HepG2 (cell line): ENCODE results near the gene ARHGAP33. TPM values are rescaled to one million over a fixed set of nuclear protein-coding genes. Genes with fewer than 3 reads are reported as not detected.

Source experiments
- AKAP8 ChIP-seq: sonication (generic); formaldehyde crosslinking; IDR thresholded peaks from 2 replicates; pipeline ENCODE4 v1.5.1; 2020; ENCODE audit warnings: mild to moderate bottlenecking, missing genetic modification reagents
- ARHGAP35 ChIP-seq: sonication (generic); formaldehyde crosslinking; IDR thresholded peaks from 2 replicates; pipeline ENCODE4 v1.9.0; 2022; ENCODE audit warnings: mild to moderate bottlenecking, inconsistent platforms, moderate library complexity, missing genetic modification reagents, borderline replicate concordance
- CHD4 ChIP-seq: fragments of 200-600 bp; sonication (generic); IDR thresholded peaks from 2 replicates; pipeline ENCODE4 v1.7.0; 2017; ENCODE audit warnings: mild to moderate bottlenecking, low read length, borderline replicate concordance
- GABPB1 ChIP-seq: IDR thresholded peaks from 2 replicates; pipeline ENCODE4 v1.6.1; 2016; ENCODE audit warnings: mild to moderate bottlenecking, missing genetic modification reagents, moderate library complexity, missing compliant biosample characterization
- MIXL1 ChIP-seq: IDR thresholded peaks from 2 replicates; pipeline ENCODE4 v1.6.1; 2016
- NCOR1 ChIP-seq: fragments of 200-600 bp; sonication (generic); IDR thresholded peaks from 2 replicates; pipeline ENCODE4 v1.7.0; 2017; ENCODE audit warnings: antibody characterized with exemption, low read length, borderline replicate concordance
- POLR2G ChIP-seq: fragments of 200-400 bp; formaldehyde crosslinking; IDR thresholded peaks from 2 replicates; pipeline ENCODE4 v1.6.1; 2018; ENCODE audit warnings: mild to moderate bottlenecking, low read depth, low read length, moderate library complexity
- SALL1 ChIP-seq: sonication (generic); formaldehyde crosslinking; IDR thresholded peaks from 2 replicates; pipeline ENCODE4 v1.8.0; 2022; ENCODE audit warnings: mild to moderate bottlenecking, missing genetic modification reagents
- SRSF1 ChIP-seq: fragments of 200-400 bp; formaldehyde crosslinking; optimal IDR thresholded peaks from 2 replicates; pipeline ENCODE3; 2017; ENCODE audit warnings: mild to moderate bottlenecking, low read depth, low read length, moderate library complexity
- STAG1 ChIP-seq: sonication (generic); formaldehyde crosslinking; IDR thresholded peaks from 2 replicates; pipeline ENCODE4 v1.4.0; 2020; ENCODE audit warnings: missing genetic modification reagents
- TARDBP ChIP-seq: sonication (generic); formaldehyde crosslinking; IDR thresholded peaks from 2 replicates; pipeline ENCODE4 v1.8.0; 2022; ENCODE audit warnings: mild to moderate bottlenecking, missing genetic modification reagents
- TBX2 ChIP-seq: sonication (generic); formaldehyde crosslinking; IDR thresholded peaks from 2 replicates; pipeline ENCODE4 v1.5.0; 2020; ENCODE audit warnings: missing genetic modification reagents, mild to moderate bottlenecking, borderline replicate concordance
- ZFP82 ChIP-seq: sonication (generic); formaldehyde crosslinking; IDR thresholded peaks from 2 replicates; pipeline ENCODE4 v1.5.1; 2020; ENCODE audit warnings: mild to moderate bottlenecking, missing genetic modification reagents, borderline replicate concordance
- ZFY ChIP-seq: sonication (generic); formaldehyde crosslinking; IDR thresholded peaks from 2 replicates; pipeline ENCODE4 v1.4.0; 2020; ENCODE audit warnings: missing genetic modification reagents
- ZMYM3 ChIP-seq: sonication (generic); formaldehyde crosslinking; IDR thresholded peaks from 2 replicates; pipeline ENCODE4 v1.5.1; 2020; ENCODE audit warnings: mild to moderate bottlenecking, missing genetic modification reagents
- ZNF143 ChIP-seq: sonication (generic); formaldehyde crosslinking; IDR thresholded peaks from 2 replicates; pipeline ENCODE4 v1.4.0; 2020; ENCODE audit warnings: missing genetic modification reagents
- ZNF33B ChIP-seq: sonication (generic); formaldehyde crosslinking; IDR thresholded peaks from 2 replicates; pipeline ENCODE4 v1.5.1; 2020; ENCODE audit warnings: mild to moderate bottlenecking, missing genetic modification reagents
- ZNF589 ChIP-seq: sonication (generic); formaldehyde crosslinking; conservative IDR thresholded peaks from 2 replicates; pipeline ENCODE4 v1.8.0; 2022; ENCODE audit warnings: mild to moderate bottlenecking, moderate library complexity, missing genetic modification reagents
- ZNF768 ChIP-seq: sonication (generic); formaldehyde crosslinking; IDR thresholded peaks from 2 replicates; pipeline ENCODE4 v1.4.0; 2020; ENCODE audit warnings: missing genetic modification reagents
- ZSCAN30 ChIP-seq: sonication (generic); formaldehyde crosslinking; IDR thresholded peaks from 2 replicates; pipeline ENCODE4 v1.5.0; 2020; ENCODE audit warnings: mild to moderate bottlenecking, missing genetic modification reagents
- polyA plus RNA-seq, 8 experiments: library from polyadenylated mRNA; depleted of rRNA in 3 of 8; stranded (reverse) in 7 of 8; unstranded in 1 of 8; fragments of >200 nt; fragmentation: Illumina TruSeq in 4 of 8; extraction: Trizol in 4 of 8; gene quantifications; 2 replicates each; pipeline versions ENCODE4 v1.2.1 to v1.2.3, GENCODE V29; 2011 to 2016; ENCODE audit warnings: low read depth in 4 of 8, missing spikeins in 1 of 8, mixed read lengths in 1 of 8; ENCODE audit not compliant: insufficient read depth in 1 of 8
- total RNA-seq, 5 experiments: library from RNA; depleted of rRNA; stranded (reverse); fragments of >200 nt; fragmentation: Illumina TruSeq; extraction: Trizol; gene quantifications; 2 replicates each; pipeline ENCODE4 v1.2.3, GENCODE V29; 2016; ENCODE audit warnings: low read depth in 1 of 5
- TF ChIP-seq, protein P1 (sequence below): sonication (generic); formaldehyde crosslinking; IDR thresholded peaks from 2 replicates; pipeline ENCODE4 v1.4.0; 2020; ENCODE audit warnings: missing genetic modification reagents
- TF ChIP-seq, protein P2 (sequence below): sonication (generic); formaldehyde crosslinking; IDR thresholded peaks from 2 replicates; pipeline ENCODE4 v1.4.0; 2020; ENCODE audit warnings: mild to moderate bottlenecking, missing genetic modification reagents, borderline replicate concordance
- TF ChIP-seq, protein P3 (sequence below): sonication (generic); formaldehyde crosslinking; IDR thresholded peaks from 2 replicates; pipeline ENCODE4; 2020; ENCODE audit warnings: missing genetic modification reagents, mild to moderate bottlenecking, borderline replicate concordance

Gene ARHGAP33
- total and polyA plus RNA-seq, 2 of the 13 experiments (the other 11 are each of a cell fraction or from before 2014, with no cell fraction given), result 1.3 to 2.7 TPM

DNA sequence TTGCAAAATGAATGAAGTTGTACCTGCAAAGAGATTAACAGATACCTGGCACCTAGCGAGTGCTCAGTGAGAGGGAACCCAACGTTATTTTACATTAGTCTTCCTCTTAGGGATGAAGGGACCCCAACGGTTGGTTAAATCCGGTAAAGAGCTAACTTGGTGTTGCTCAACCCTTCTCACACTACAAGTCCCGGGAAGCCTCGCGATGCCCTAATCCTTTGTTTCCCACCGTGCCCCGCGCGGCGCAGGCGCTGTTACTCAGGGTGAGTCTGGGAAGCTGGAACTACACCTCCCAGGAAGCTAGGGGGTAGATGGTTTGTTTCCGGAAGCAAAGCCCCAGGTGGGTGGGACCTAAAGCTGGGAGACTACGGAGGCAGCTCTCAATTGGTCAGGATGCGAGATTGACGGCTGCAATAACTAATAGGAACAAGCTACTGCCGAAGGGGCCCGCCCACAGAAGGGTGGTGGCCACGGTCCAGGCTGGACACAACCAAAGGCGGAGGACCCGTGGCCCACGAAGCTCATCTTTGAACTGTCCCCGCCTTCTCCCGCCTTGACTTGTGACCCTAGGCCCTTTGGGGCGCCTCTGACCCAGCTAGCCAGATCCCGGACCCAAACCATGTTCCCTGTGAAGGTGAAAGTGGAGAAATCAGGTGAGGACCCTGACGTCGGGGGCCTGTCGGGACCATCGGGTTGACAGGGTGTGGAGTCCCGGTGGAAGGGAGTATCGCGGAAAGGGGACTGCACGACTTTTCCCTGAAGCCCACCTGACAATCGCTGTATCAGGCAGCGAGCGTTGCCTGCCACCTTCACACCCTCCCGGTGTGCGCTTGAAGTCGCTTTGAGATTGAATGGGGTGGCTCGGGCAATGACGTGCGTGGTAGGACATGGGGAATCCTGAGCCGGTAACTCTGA, 27.0 kb upstream of the ARHGAP33 start, which contains the start of gene LIN37 (continued):
- TF ChIP-seq, protein P1, sequence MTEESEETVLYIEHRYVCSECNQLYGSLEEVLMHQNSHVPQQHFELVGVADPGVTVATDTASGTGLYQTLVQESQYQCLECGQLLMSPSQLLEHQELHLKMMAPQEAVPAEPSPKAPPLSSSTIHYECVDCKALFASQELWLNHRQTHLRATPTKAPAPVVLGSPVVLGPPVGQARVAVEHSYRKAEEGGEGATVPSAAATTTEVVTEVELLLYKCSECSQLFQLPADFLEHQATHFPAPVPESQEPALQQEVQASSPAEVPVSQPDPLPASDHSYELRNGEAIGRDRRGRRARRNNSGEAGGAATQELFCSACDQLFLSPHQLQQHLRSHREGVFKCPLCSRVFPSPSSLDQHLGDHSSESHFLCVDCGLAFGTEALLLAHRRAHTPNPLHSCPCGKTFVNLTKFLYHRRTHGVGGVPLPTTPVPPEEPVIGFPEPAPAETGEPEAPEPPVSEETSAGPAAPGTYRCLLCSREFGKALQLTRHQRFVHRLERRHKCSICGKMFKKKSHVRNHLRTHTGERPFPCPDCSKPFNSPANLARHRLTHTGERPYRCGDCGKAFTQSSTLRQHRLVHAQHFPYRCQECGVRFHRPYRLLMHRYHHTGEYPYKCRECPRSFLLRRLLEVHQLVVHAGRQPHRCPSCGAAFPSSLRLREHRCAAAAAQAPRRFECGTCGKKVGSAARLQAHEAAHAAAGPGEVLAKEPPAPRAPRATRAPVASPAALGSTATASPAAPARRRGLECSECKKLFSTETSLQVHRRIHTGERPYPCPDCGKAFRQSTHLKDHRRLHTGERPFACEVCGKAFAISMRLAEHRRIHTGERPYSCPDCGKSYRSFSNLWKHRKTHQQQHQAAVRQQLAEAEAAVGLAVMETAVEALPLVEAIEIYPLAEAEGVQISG, result peak; percentile 91
- TF ChIP-seq ZNF33B (CRISPR knock-in tag) (peak; percentile 32; the same call in 1 of the 2 replicates), ARHGAP35 (CRISPR knock-in tag) (peak; percentile 61; the same call in 1 of the 2 replicates), TARDBP (CRISPR knock-in tag) (peak; percentile 34; the same call in 1 of the 2 replicates), SALL1 (CRISPR knock-in tag) (peak; percentile 63), CHD4 (no peak), NCOR1 (peak; percentile 23; the same call in 1 of the 2 replicates), ZFY (CRISPR knock-in tag) (peak; percentile 84), ZNF768 (CRISPR knock-in tag) (peak; percentile 10; the same call in 1 of the 2 replicates), ZMYM3 (0 out of 2 replicates have a peak, but pooled peaks have one; percentile 13), POLR2G (peak; percentile 84), SRSF1 (no peak), TBX2 (CRISPR knock-in tag) (peak; percentile 61), ZNF143 (peak; percentile 98), STAG1 (no peak), ZNF589 (CRISPR knock-in tag) (no peak), ZSCAN30 (no peak), AKAP8 (no peak), GABPB1 (CRISPR knock-in tag) (peak; percentile 97), ZFP82 (CRISPR knock-in tag) (no peak), MIXL1 (peak; percentile 71; the same call in 1 of the 2 replicates)
- TF ChIP-seq, protein P2, sequence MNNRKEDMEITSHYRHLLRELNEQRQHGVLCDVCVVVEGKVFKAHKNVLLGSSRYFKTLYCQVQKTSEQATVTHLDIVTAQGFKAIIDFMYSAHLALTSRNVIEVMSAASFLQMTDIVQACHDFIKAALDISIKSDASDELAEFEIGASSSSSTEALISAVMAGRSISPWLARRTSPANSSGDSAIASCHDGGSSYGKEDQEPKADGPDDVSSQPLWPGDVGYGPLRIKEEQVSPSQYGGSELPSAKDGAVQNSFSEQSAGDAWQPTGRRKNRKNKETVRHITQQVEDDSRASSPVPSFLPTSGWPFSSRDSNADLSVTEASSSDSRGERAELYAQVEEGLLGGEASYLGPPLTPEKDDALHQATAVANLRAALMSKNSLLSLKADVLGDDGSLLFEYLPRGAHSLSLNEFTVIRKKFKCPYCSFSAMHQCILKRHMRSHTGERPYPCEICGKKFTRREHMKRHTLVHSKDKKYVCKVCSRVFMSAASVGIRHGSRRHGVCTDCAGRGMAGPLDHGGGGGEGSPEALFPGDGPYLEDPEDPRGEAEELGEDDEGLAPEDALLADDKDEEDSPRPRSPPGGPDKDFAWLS (CRISPR knock-in tag), result no peak
- TF ChIP-seq, protein P3, sequence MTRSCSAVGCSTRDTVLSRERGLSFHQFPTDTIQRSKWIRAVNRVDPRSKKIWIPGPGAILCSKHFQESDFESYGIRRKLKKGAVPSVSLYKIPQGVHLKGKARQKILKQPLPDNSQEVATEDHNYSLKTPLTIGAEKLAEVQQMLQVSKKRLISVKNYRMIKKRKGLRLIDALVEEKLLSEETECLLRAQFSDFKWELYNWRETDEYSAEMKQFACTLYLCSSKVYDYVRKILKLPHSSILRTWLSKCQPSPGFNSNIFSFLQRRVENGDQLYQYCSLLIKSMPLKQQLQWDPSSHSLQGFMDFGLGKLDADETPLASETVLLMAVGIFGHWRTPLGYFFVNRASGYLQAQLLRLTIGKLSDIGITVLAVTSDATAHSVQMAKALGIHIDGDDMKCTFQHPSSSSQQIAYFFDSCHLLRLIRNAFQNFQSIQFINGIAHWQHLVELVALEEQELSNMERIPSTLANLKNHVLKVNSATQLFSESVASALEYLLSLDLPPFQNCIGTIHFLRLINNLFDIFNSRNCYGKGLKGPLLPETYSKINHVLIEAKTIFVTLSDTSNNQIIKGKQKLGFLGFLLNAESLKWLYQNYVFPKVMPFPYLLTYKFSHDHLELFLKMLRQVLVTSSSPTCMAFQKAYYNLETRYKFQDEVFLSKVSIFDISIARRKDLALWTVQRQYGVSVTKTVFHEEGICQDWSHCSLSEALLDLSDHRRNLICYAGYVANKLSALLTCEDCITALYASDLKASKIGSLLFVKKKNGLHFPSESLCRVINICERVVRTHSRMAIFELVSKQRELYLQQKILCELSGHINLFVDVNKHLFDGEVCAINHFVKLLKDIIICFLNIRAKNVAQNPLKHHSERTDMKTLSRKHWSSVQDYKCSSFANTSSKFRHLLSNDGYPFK (CRISPR knock-in tag), result peak; percentile 76; the same call in 1 of the 2 replicates
